ENCODE results near the gene MINK1.

- no peak for TF ChIP-seq CTCF (conservative IDR thresholded peaks at IDR 0.05 in 1 of 2, IDR thresholded peaks at IDR 0.05 in 1 of 2; ENCODE audit: extremely low read depth in 1 of 2, insufficient read depth in 1 of 2, low read depth in 1 of 2, low read length in 2 of 2)
- TF ChIP-seq EZH2 (IDR thresholded peaks at IDR 0.05; ENCODE audit: borderline replicate concordance, low read length): no peak
These were observed 66.4 kb downstream of the MINK1 start, which contains the start of gene C17orf107 for GRCh38 chr17:4899341-4900230.

All from mammary epithelial cell (primary cell).